Neural progenitor cell (in vitro differentiated cells): ENCODE measurements around the gene DEPDC7.

Experiments used
- EZH2 ChIP-seq: fragments of 200-600 bp; sonication (generic); IDR thresholded peaks from 2 replicates; pipeline ENCODE4 v1.6.1; 2017; ENCODE audit warnings: antibody characterized with exemption, mild to moderate bottlenecking, moderate library complexity
- EZH2phosphoT487 ChIP-seq: fragments of 200-600 bp; sonication (generic); IDR thresholded peaks from 2 replicates; pipeline ENCODE4 v1.6.1; 2017; ENCODE audit warnings: antibody characterized with exemption
- TF ChIP-seq, protein P1 (sequence below): fragments of 200-600 bp; sonication (generic); IDR thresholded peaks from 2 replicates; pipeline ENCODE4 v1.5.1; 2017; ENCODE audit warnings: antibody characterized with exemption, mild to moderate bottlenecking

- TF ChIP-seq, protein P1, sequence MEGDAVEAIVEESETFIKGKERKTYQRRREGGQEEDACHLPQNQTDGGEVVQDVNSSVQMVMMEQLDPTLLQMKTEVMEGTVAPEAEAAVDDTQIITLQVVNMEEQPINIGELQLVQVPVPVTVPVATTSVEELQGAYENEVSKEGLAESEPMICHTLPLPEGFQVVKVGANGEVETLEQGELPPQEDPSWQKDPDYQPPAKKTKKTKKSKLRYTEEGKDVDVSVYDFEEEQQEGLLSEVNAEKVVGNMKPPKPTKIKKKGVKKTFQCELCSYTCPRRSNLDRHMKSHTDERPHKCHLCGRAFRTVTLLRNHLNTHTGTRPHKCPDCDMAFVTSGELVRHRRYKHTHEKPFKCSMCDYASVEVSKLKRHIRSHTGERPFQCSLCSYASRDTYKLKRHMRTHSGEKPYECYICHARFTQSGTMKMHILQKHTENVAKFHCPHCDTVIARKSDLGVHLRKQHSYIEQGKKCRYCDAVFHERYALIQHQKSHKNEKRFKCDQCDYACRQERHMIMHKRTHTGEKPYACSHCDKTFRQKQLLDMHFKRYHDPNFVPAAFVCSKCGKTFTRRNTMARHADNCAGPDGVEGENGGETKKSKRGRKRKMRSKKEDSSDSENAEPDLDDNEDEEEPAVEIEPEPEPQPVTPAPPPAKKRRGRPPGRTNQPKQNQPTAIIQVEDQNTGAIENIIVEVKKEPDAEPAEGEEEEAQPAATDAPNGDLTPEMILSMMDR = no peak
- no peak for TF ChIP-seq EZH2
- no peak for TF ChIP-seq EZH2phosphoT487
These were observed 23.8 kb upstream of the DEPDC7 start for GRCh38 chr11:32991898-32992297.
